Measurements from ENCODE around the gene RNF220.

The RNF220 gene

DNA sequence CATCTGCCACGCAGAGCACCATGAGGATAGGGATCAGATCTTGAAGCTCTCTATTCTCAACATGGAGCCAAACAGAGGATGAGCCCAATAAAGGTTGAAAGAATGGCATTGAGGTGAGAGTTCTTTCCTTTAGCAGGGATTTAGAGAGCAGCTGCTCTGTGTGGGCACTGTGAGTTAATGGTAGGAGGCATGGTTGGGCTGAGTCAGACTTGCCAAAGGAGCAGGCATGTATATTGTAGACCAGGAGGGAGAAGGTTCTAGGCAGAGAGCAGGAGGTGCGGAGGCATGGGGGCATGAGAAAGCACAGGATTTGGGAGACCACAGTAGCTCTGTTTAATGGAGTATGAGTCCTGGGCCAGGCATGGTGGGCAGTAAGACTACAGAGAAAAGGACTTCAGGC lies 237.2 kb downstream of the RNF220 start:
- TF ChIP-seq, protein P1, sequence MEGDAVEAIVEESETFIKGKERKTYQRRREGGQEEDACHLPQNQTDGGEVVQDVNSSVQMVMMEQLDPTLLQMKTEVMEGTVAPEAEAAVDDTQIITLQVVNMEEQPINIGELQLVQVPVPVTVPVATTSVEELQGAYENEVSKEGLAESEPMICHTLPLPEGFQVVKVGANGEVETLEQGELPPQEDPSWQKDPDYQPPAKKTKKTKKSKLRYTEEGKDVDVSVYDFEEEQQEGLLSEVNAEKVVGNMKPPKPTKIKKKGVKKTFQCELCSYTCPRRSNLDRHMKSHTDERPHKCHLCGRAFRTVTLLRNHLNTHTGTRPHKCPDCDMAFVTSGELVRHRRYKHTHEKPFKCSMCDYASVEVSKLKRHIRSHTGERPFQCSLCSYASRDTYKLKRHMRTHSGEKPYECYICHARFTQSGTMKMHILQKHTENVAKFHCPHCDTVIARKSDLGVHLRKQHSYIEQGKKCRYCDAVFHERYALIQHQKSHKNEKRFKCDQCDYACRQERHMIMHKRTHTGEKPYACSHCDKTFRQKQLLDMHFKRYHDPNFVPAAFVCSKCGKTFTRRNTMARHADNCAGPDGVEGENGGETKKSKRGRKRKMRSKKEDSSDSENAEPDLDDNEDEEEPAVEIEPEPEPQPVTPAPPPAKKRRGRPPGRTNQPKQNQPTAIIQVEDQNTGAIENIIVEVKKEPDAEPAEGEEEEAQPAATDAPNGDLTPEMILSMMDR (IDR thresholded peaks at IDR 0.05; ENCODE audit: low read depth, low read length, missing control alignments), result no peak
- no peak overlapping the region for H3K4me3 ChIP-seq (replicated peaks; ENCODE audit: low read depth, low read length)
- DNase-seq (ENCODE audit: extremely low read depth, low read depth), result no peak

DNA sequence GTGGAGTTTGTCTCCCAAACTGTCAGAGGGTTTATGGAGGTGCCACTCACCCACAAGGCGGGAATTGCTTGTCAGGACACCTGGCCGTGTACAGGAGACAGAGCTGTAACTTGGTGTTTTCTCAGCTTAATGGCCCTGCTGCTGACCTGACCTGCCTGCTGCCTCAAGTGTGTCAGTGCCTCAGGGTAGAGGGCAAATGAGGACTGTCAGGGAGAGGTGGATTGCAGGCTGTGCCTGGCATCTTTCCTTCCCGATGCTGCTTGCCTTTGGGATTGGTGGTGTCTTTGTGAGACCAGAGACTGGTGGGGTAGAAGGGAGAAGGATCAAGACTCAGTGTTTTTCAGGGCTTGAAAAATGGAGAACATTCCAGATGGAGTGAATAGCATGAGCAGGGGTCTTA lies 237.9 kb downstream of the RNF220 start:
- TF ChIP-seq, protein P1 (IDR thresholded peaks at IDR 0.05; ENCODE audit: low read depth, low read length, missing control alignments), result no peak

DNA sequence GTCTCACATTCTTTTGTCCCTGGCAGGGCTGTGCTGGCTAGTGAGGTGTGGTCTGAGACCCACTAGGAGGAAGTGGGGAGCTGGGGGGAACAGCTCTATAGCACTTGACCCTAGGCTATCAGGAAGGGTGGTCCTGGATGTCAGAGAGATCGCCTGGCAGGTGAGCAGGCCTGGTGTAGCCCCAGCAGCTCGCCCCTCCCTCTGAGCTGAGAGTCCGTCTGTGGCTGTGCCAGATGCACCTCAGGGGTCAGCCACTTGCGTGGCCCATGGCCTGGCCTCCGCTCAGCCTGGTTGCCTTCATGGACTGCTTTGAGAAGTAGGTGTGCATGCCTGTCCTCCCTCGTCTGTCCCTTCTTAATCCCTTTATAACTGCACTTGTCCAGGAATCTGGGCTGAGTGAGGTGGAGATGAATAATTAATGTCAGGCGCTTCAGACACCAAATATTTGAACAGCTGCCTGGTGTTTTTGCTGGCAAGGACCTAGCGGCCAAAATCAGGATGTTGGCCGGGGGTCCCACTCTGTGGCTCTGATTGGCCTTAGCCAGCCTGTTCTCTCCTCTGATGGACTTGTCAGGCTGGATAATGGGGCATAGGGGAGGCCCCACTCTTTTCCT lies 238.8 kb downstream of the RNF220 start:
- no peak overlapping the region for H3K4me3 ChIP-seq (replicated peaks; ENCODE audit: low read depth, low read length)
- no peak for DNase-seq (ENCODE audit: extremely low read depth, low read depth)
- TF ChIP-seq, protein P1 (IDR thresholded peaks at IDR 0.05; ENCODE audit: low read depth, low read length, missing control alignments), result no peak

More for the DNA sequence above, 237.9 kb downstream of the RNF220 start:
- no peak overlapping the region for H3K4me3 ChIP-seq (replicated peaks; ENCODE audit: low read depth, low read length)
- no peak for DNase-seq (ENCODE audit: extremely low read depth, low read depth)

DNA sequence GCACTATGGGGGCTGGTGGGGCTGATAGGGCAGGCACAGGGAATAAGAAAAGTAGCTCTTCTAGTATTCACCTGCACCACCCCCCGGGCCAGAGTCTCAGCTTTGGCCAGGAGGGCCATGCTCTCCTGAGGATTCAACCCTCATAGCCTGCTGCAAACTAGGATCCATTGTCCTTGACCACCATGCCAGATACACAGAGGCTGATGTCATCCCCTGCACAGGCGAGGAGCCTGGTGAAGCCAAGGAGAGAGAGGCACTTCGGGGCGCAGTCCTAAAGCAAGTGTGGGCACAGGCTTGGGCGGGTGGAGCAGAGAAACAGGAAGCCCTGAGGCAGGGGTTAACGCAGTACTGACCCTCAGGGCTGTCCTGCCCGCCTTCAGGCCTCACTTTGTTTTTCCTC lies 239.8 kb downstream of the RNF220 start:
- TF ChIP-seq, protein P1 (IDR thresholded peaks at IDR 0.05; ENCODE audit: low read depth, low read length, missing control alignments), result no peak
- H3K4me3 ChIP-seq (replicated peaks; ENCODE audit: low read depth, low read length), result no peak overlapping the region
- DNase-seq (ENCODE audit: extremely low read depth, low read depth), result no peak

DNA sequence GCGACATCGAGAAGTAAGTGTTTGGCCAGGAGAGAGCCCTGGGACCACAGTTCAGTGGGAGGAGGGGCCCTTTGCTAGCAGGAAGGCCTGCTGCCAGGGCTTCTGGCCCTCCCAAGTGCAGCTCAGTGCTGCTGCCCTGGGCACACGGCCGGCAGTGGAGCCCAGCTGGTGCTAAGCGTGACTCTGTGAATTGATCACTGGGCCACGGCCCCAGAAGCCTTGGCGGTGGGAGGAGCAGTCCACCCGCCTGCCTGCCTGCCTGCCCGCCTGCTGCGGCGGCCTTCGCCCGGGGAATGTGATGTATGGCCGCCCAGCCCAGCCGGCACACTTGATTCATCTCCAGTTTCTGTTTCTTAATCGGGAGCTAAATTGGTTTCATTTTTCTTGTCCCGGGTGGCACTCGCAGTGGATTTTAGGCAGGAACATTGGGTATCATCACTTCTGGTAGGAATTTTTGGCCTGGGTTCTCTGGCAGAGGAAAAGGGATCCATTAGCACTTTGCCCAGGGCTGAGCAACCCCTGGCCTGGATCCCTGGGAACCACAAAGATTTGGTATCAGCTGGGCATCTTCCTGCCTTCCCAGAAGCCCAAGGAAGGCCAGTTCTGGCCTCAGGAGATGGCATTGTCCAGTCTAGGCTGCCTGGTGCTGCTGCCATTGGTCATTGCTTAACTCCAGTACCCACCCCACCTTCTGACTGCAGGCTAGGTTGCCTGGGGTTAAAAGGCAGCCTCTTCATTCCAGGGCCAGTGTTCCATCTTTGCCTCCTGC lies 240.6 kb downstream of the RNF220 start:
- TF ChIP-seq, protein P1 (IDR thresholded peaks at IDR 0.05; ENCODE audit: low read depth, low read length, missing control alignments), result no peak

DNA sequence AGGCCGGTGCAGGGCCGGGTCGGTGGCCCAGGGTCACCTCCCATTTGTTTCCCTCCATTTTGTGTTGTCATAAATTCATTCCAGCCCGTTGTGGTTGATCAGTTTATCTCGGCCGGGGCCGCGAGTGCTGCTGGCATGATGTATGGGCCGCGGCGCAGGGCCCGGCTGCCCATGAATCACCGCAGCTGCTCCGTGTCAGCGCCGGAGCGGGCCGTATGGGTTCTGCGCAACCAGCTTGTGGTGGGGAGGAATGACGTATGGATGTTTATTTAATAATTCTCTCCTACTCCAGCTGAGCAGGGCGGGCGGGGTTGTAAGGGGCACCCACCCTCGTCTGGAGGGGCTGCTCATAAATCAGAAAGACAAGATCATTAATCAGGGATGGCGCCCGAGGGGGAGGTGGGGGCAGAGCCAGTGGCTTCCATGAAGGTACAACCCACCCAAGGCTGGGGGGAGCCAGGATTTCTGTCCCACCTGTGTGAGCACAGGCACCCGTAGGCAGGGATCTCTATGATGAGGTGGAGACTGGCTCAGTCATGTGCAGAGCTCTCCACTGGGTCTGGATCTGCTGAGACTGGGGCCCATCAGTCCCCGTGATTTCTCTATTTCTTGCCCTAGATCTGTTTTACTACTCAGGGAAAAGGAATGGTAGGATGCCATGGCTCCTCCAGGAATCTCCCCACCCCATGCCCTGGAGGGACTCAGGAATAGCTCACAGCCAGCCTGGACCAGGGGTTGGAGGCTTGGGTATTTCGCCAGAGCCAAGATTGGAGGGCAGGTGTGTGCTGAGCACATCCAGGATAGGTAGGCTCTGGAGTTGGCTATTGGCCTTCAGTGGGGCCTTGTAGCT lies 241.4 kb downstream of the RNF220 start:
- no peak for DNase-seq (ENCODE audit: extremely low read depth, low read depth)
- TF ChIP-seq, protein P1 (IDR thresholded peaks at IDR 0.05; ENCODE audit: low read depth, low read length, missing control alignments), result no peak
- H3K4me3 ChIP-seq (replicated peaks; ENCODE audit: low read depth, low read length), result no peak overlapping the region

More for the DNA sequence above, 240.6 kb downstream of the RNF220 start:
- DNase-seq (ENCODE audit: extremely low read depth, low read depth), result no peak
- H3K4me3 ChIP-seq (replicated peaks; ENCODE audit: low read depth, low read length), result no peak overlapping the region

All from HFF-Myc (cell line).